Naive B cell (primary cell): Measurements from ENCODE around the gene GNAI2. TPM values are rescaled to one million over a fixed set of nuclear protein-coding genes. Genes with fewer than 3 reads are reported as not detected.
A peak's percentile ranks its signal among the peaks of the same experiment; 100 is the strongest.
"Not testable (repeated sequence)": the region's sequence is repeated elsewhere in the genome, so short reads cannot be mapped to it uniquely, and the experiment has no call there.

ENCODE experiments used
- ATAC-seq, 2 donors: fragments of 150-1000 bp; cut with Tn5 transposase; 2 replicates each; pipeline ENCODE4 v1.10.0; 2021; ENCODE audit warnings: low read depth in 2 of 2, mild to moderate bottlenecking in 2 of 2, moderate library complexity in 2 of 2
- DNase-seq: peaks from one replicate; pipeline ENCODE4 v3.0.0; 2022
- H3K27ac Mint-ChIP-seq, 6 donors: one replicate each; pipeline ENCODE4 v1.8.0; 2020 to 2022; ENCODE audit warnings: mild to moderate bottlenecking in 6 of 6, mixed read lengths in 6 of 6, moderate library complexity in 5 of 6, inconsistent platforms in 2 of 6
- H3K27me3 Mint-ChIP-seq, 3 donors: one replicate each; pipeline ENCODE4 v1.8.0; 2021 to 2022; ENCODE audit warnings: mixed read lengths in 3 of 3, mild to moderate bottlenecking in 1 of 3
- H3K36me3 Mint-ChIP-seq, 2 donors: one replicate each; pipeline ENCODE4 v1.8.0; 2020 to 2022; ENCODE audit warnings: mixed read lengths in 2 of 2, inconsistent platforms in 1 of 2, mild to moderate bottlenecking in 1 of 2
- H3K4me1 Mint-ChIP-seq, 3 donors: one replicate each; pipeline ENCODE4 v1.8.0; 2020 to 2022; ENCODE audit warnings: mixed read lengths in 3 of 3, inconsistent platforms in 1 of 3, mild to moderate bottlenecking in 1 of 3, moderate library complexity in 1 of 3
- H3K4me3 Mint-ChIP-seq, 8 donors: one replicate each; pipeline ENCODE4 v1.8.0; 2020 to 2022; ENCODE audit warnings: mild to moderate bottlenecking in 8 of 8, mixed read lengths in 8 of 8, moderate library complexity in 8 of 8, inconsistent platforms in 2 of 8
- H3K9me3 Mint-ChIP-seq, 7 donors: one replicate each; pipeline ENCODE4 v1.8.0; 2020 to 2022; ENCODE audit warnings: mixed read lengths in 7 of 7, mild to moderate bottlenecking in 5 of 7, inconsistent platforms in 2 of 7, moderate library complexity in 1 of 7
- polyA plus RNA-seq, 6 donors: library from polyadenylated mRNA; unstranded; fragments of 300-500 nt; fragmentation: Illumina TruSeq; gene quantifications; one replicate each; pipeline ENCODE4 v1.2.3, GENCODE V29; 2021; ENCODE audit warnings: low read depth in 6 of 6

The GNAI2 gene
- polyA plus RNA-seq, 6 donors from 2014 or later, result 472 to 669 (median 550) TPM

DNA sequence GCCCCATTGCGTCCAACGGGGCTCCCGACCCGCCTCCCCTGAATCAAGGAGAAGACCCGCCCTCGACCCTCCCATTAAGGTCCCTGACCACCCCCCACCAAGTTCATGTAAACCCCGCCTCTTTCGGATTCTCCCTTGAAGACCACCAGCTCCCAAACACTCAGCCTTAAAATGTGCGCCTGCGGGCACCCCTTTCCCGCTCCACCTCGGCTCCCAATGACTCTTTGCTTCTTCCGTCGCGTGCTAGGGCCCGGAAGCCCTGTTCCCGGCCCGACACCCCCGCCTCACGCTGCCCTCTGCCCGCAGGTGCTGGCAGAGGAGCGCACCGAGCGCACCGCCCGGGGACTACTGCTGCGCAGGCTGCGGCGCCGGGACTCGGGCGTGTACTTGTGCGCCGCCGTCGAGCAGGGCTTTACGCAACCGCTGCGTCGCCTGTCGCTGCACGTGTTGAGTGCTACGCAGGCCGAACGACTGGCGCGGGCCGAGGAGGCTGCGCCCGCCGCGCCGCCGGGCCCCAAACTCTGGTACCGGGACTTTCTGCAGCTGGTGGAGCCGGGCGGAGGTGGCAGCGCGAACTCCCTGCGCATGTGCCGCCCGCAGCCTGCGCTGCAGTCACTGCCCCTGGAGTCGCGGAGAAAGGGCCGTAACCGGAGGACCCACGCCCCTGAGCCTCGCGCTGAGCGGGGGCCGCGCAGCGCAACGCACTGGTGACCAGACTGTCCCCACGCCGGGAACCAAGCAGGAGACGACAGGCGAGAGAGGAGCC, 40.2 kb downstream of the GNAI2 start:
- Mint-ChIP-seq H3K27ac (peak overlapping the region in 1 of 6 donors; percentile 59), H3K4me3 (peak overlapping the region in 6 of 8 donors; percentile 26 to 69 (median 50))

DNA sequence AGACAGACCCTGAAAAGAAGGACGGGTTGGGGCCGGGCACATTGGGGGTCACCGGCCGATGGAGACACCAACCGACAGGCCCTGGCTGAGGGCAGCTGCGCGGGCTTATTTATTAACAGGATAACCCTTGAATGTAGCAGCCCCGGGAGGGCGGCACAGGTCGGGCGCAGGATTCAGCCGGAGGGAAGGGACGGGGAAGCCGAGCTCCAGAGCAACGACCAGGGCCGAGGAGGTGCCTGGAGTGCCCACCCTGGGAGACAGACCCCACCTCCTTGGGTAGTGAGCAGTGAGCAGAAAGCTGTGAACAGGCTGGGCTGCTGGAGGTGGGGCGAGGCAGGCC, 40.7 kb downstream of the GNAI2 start:
- DNase-seq (no peak), ATAC-seq (no peak)
- Mint-ChIP-seq H3K9me3 (no peaks in the 10 kb centered on the region), H3K27ac (no peak overlapping the region), H3K4me1 (peaks cover 19 to 29% (median 25%) of the 10 kb centered on the region in 3 donors), H3K4me3 (peak overlapping the region in 1 of 8 donors; percentile 53), H3K36me3 (no peaks in the 10 kb centered on the region), H3K27me3 (peaks cover 35 to 49% (median 41%) of the 10 kb centered on the region in 3 donors)

More for the DNA sequence above, 40.2 kb downstream of the GNAI2 start:
- DNase-seq (no peak), ATAC-seq (peak in 1 of 2 donors; percentile 10)
- Mint-ChIP-seq H3K9me3 (no peaks in the 10 kb centered on the region), H3K36me3 (no peaks in the 10 kb centered on the region), H3K27me3 (peaks cover 35 to 55% (median 41%) of the 10 kb centered on the region in 3 donors), H3K4me1 (peaks cover 19 to 29% (median 25%) of the 10 kb centered on the region in 3 donors)

DNA sequence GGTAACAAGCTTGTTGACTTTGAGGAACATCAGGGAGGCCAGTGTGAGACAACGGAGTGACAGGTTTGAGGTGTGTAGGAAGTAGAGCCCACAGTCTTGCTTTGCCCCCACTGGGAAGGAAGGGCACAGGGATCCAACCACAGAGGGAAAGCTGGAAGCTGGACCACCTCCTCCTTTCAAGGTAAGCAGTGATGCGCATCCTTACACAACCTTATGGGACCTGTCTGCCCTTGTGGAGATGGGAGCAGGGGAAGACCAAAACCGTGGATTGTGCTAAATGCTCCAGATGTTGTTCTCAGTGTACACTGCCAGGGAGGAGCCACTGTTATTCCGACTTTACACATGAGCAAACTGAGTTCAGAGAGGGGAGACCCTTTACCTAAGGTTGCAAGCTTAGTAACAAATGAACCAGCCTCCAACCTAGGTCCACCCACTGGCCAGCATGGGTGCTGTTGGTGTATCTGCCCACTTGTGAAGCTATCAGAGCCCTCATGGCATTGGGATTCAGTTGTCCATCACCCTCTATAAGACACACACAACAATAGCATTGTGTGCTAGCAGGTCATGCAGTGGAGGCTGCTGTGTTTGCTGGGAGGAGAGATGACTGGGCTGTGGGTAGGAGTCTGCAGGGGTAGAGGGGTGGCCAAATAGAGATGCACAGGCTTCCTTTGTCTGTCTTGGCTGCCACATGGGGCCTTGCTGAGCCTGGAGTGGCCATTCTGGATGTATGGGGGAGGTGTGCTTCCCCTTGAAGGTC, 42.3 kb downstream of the GNAI2 start:
- Mint-ChIP-seq H3K27me3 (peaks cover 30 to 40% (median 34%) of the 10 kb centered on the region in 3 donors), H3K36me3 (no peaks in the 10 kb centered on the region), H3K4me3 (no peak overlapping the region), H3K27ac (no peak overlapping the region), H3K4me1 (peaks cover 15 to 22% (median 19%) of the 10 kb centered on the region in 3 donors), H3K9me3 (no peaks in the 10 kb centered on the region)
- ATAC-seq, result no peak
- no peak for DNase-seq

DNA sequence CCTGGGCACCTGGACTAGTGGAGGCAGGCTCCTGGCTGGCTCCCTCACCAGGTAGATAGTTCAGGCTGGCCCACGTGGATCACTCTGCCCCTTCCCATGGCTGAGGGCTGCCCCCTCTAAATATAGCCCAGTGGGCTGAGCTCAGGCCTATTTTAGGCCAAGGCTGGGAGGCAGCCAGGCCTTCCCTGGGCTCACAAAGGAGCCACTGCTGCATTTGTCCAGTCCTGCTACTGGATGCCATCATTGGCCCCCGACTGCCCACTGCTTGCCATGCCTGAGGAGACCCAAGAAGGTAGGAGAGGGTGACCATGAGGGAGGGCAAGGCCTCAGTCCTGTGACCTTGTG, 42.8 kb downstream of the GNAI2 start, which contains the start of gene LSMEM2:
TSS of gene LSMEM2 (plus strand) at position 208 of the 345 bp plus-strand sequence. CDS start at position 235, 27 bp downstream.
- DNase-seq (no peak), ATAC-seq (no peak)
- H3K27ac Mint-ChIP-seq, result no peak within 1 kb of the TSS
- no peak within 1 kb of the TSS for H3K4me3 Mint-ChIP-seq
- no peaks in the 10 kb centered on the region for H3K36me3 Mint-ChIP-seq
- peaks cover 30 to 40% (median 33%) of the 10 kb centered on the region in 3 donors for H3K27me3 Mint-ChIP-seq
- peaks cover 15 to 21% (median 19%) of the 10 kb centered on the region in 3 donors for H3K4me1 Mint-ChIP-seq
- no peaks in the 10 kb centered on the region for H3K9me3 Mint-ChIP-seq

DNA sequence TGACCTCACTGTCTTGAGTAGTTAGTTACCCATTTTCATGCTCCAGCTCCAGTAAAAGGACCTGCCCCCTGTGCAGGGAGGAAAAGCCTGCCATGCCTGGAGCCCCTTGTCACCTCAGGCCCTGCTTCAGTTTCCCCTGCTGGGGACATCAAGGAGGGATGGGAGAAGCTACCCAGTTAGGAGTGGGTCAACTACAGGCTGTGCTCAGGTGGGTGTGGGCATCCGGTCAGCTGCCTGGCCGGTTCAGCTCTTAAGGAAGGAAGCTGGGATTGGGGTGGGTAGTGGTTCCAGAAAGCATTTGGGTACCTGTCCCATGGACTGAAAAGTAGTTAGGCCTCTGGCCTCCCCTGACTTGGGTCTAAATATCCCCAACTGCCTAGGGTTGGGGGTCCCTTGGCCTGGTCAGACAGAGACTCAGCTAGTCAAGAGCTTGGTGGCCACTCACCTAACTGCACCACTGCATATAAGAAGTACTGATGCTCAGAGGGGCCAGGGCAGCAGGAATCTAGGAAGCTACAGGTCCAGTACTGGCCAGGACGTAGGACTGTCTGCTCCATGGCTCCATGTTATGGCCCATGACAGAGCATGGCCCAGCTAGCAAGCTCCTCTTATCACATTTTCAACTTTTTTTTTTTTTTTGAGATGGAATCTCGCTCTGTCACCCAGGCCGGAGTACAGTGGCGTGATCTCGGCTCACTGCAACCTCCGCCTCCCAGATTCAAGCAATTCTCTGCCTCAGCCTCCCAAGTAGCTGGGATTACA, 43.4 kb downstream of the GNAI2 start:
- DNase-seq (no peak), ATAC-seq (no peak)
- Mint-ChIP-seq H3K9me3 (no peaks in the 10 kb centered on the region), H3K27ac (no peak overlapping the region), H3K4me1 (peaks cover 11 to 15% (median 14%) of the 10 kb centered on the region in 3 donors), H3K36me3 (no peaks in the 10 kb centered on the region), H3K4me3 (no peak overlapping the region), H3K27me3 (peaks cover 25 to 34% (median 27%) of the 10 kb centered on the region in 3 donors)

DNA sequence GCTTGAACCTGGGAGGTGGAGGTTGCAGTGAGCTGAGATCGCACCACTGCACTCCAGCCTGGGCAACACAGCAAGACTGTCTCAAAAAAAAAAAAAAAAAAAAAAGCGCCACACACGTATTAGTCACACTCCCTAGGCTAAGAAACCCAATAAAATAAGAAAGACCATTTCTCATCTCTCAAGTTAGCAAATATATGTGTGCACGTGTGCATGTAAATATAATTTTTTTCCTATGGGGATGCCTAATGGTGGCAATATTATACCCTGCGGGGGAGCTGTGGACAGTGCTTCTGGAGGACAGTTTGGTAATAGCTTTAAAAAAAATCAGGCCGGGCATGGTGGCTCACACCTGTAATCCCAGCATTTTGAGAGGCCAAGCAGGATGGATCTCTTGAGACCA, 48.1 kb downstream of the GNAI2 start:
- not testable (repeated sequence) for ATAC-seq, H3K4me1 Mint-ChIP-seq, H3K27me3 Mint-ChIP-seq, H3K9me3 Mint-ChIP-seq, H3K36me3 Mint-ChIP-seq, DNase-seq, H3K27ac Mint-ChIP-seq
- peak overlapping the region in 1 of 8 donors; percentile 18 for H3K4me3 Mint-ChIP-seq

DNA sequence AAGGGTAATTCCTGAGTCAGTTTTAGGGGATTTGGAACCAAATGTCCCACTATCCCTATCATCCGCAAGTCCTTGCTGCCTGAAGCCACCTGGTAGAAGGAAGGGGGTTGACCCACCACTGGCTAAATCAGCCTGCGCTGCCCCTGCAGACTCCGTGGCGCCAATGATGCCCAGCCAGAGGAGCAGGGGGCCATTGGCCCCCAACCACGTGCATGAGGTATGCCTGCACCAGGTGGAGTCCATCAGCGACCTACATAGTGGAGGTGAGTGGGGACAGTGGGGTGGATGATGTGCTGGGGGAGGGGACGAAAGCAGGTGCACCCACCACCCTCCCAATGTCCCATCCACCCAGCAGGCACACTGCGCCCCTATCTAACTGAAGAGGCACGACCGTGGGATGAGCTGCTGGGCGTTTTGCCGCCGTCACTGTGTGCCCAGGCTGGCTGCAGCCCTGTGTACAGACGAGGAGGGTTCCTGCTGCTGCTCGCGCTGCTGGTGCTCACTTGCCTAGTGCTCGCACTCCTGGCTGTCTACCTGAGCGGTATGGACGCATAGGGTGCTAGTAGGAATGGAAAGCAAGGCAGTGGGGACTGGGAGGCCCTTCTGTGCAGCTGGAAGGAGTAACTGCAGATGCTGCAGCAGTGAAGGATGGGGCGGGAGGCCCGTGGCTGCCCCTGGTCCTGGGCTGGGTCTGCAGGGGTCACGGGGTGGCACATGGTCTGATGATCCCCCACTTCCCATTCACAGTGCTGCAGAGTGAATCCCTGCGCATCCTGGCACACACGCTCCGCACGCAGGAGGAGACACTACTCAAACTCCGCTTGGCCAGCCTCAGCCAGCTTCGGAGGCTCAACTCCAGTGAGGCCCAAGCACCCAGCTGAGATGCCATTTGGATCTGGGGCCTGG, 50.6 kb downstream of the GNAI2 start:
- H3K27ac Mint-ChIP-seq, result no peak overlapping the region
- no peaks in the 10 kb centered on the region for H3K36me3 Mint-ChIP-seq
- ATAC-seq (no peak), DNase-seq (no peak)
- H3K4me3 Mint-ChIP-seq, result no peak overlapping the region
- no peaks in the 10 kb centered on the region for H3K27me3 Mint-ChIP-seq
- no peaks in the 10 kb centered on the region for H3K9me3 Mint-ChIP-seq
- H3K4me1 Mint-ChIP-seq, result peaks cover 6 to 15% (median 12%) of the 10 kb centered on the region in 3 donors

DNA sequence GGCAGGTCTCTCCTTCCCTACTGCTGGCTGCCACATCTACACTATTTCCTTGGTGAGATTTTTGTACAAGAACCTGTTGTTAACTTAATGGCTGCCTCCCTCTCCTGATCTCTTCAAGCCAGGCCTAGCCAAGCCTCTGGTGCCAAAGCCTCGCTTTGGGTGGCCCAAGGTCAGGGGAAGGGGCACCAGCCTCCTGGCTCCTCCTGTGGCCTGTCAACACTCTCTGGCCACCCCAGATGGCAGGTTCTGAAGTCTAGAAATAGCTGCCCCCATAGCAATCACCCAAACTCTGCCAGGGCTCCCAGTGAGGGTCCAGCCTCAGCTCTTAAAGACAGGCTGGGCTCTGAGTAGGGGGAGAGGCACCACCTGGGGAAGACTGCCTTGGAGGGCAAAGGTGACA, 51.3 kb downstream of the GNAI2 start:
- H3K36me3 Mint-ChIP-seq, result no peaks in the 10 kb centered on the region
- no peaks in the 10 kb centered on the region for H3K27me3 Mint-ChIP-seq
- peak overlapping the region in 1 of 6 donors; percentile 73 for H3K27ac Mint-ChIP-seq
- no peaks in the 10 kb centered on the region for H3K9me3 Mint-ChIP-seq
- peaks cover 8 to 16% (median 15%) of the 10 kb centered on the region in 3 donors for H3K4me1 Mint-ChIP-seq
- ATAC-seq (no peak), DNase-seq (no peak)
- no peak overlapping the region for H3K4me3 Mint-ChIP-seq

DNA sequence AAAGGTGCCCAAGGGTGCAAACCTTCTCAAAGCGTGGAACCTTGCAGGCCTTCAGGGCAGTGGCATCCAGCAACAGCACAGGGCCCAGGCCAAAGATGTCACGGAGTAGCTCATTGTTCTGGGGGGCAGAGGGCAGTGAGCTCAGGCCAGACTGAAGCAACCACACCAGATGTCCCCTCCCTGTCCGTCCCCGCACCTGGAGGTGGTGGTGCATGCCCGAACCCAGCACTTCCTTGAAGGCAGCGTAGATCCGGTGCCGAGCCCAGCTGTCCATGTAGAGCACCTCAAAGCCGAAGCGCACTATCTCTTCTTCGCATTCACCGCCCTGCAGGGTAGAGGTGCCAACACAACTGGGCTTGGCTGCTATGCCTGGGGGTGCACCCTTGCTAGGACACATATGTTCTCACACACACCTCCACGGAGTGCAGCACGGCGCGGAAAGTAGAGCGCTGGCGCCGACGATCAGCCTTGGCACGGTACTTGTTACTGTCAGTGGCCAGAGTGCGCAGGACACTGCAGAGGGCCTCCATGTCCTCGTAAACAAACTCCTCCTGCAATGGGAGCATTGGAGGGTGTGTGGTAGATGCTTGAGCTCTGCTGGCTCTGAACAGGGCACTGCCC, 52.5 kb downstream of the GNAI2 start:
- DNase-seq (no peak), ATAC-seq (no peak)
- Mint-ChIP-seq H3K36me3 (no peaks in the 10 kb centered on the region), H3K4me1 (peaks cover 17 to 27% (median 24%) of the 10 kb centered on the region in 3 donors), H3K9me3 (no peaks in the 10 kb centered on the region), H3K27me3 (no peaks in the 10 kb centered on the region), H3K4me3 (peak overlapping the region in 1 of 8 donors; percentile 66), H3K27ac (peak overlapping the region in 1 of 6 donors; percentile 28)

DNA sequence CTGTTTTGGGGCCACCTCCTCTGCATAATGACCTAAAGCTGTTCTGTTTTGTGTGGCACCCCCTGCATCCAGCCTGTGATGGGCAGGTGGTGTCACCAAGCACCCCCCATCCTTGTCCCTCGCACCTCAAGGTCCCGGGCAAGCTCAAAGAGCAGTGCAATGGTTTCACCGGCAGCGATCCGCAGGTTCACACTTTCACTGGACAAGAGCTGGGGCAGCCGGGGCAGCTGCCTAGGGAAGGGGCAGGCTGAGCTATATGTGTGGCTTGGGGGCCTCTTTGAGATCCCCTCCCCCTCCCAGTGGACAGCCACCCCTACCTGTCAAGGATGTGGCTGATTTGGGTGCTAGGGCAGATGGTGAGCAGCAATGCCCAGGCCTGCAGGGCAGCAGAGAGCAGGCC, 53.1 kb downstream of the GNAI2 start:
- DNase-seq (no peak), ATAC-seq (no peak)
- Mint-ChIP-seq H3K36me3 (no peaks in the 10 kb centered on the region), H3K9me3 (no peaks in the 10 kb centered on the region), H3K4me1 (peaks cover 17 to 27% (median 24%) of the 10 kb centered on the region in 3 donors), H3K27ac (no peak overlapping the region), H3K27me3 (no peaks in the 10 kb centered on the region), H3K4me3 (peak overlapping the region in 3 of 8 donors; percentile 68 to 77 (median 71))

DNA sequence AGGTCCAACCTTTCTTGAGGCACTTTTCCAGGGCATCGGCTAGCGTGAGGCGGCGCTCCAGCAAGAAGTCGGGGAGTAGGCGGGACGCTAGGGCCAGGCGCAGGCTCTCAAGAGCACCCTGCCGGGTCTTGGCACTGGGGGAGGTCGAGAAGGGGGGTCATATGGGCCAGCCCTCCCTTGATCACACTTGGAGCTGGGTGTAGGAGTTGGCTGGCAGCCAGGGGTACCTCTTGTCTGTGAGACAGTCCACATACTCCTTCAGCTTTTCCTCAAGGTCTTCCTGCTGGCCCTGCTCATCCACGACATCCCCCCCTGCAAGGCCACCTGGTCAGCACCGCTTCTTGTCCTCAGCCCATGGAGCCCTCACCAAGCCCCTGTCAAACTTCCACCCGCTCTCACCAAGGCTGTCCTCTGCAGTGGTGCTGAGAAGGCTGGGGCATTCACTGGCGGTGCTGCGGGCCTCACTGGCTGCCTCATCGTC, 54.2 kb downstream of the GNAI2 start:
- Mint-ChIP-seq H3K4me3 (peak overlapping the region in 4 of 8 donors; percentile 70 to 95 (median 74)), H3K27ac (peak overlapping the region in 1 of 6 donors; percentile 39), H3K9me3 (no peaks in the 10 kb centered on the region), H3K36me3 (no peaks in the 10 kb centered on the region), H3K4me1 (peaks cover 17 to 27% (median 24%) of the 10 kb centered on the region in 3 donors), H3K27me3 (no peaks in the 10 kb centered on the region)
- ATAC-seq, result no peak
- DNase-seq, result no peak
